H9 (cell line): ENCODE results near the gene TEK. TPM values are rescaled to one million over a fixed set of nuclear protein-coding genes. Genes with fewer than 3 reads are reported as not detected.

Source experiments
- DNase-seq: peaks from one replicate; pipeline ENCODE4 v3.0.0-alpha.2; 2017
- H2AFZ ChIP-seq: one replicate; pipeline ENCODE4 v1.6.1; 2013; ENCODE audit warnings: mild to moderate bottlenecking, low read length, control low read depth, moderate library complexity
- H2AK5ac ChIP-seq: 2 replicates; pipeline ENCODE4 v1.6.1; 2013; ENCODE audit warnings: low read length, control low read depth, mixed read lengths; ENCODE audit not compliant: insufficient read length
- H2BK120ac ChIP-seq: one replicate; pipeline ENCODE4 v1.6.1; 2013; ENCODE audit warnings: low read depth, mild to moderate bottlenecking, low read length, control low read depth, inconsistent platforms; ENCODE audit not compliant: poor library complexity, severe bottlenecking
- H2BK12ac ChIP-seq: 2 replicates; pipeline ENCODE4 v1.6.1; 2013; ENCODE audit warnings: low read length, control low read depth, mixed read lengths, low read depth; ENCODE audit not compliant: insufficient read length
- H2BK15ac ChIP-seq: 2 replicates; pipeline ENCODE4 v1.6.1; 2013; ENCODE audit warnings: low read depth, low read length, control low read depth
- H2BK20ac ChIP-seq: one replicate; pipeline ENCODE4 v1.6.1; 2013; ENCODE audit warnings: low read depth, mild to moderate bottlenecking, low read length, control low read depth, inconsistent platforms; ENCODE audit not compliant: poor library complexity, severe bottlenecking
- H2BK5ac ChIP-seq: 2 replicates; pipeline ENCODE4 v1.6.1; 2013; ENCODE audit warnings: low read length, control low read depth, mixed read lengths; ENCODE audit not compliant: insufficient read length
- H3K14ac ChIP-seq: 2 replicates; pipeline ENCODE4 v1.6.1; 2013; ENCODE audit warnings: low read length, control low read depth; ENCODE audit not compliant: insufficient read depth
- H3K18ac ChIP-seq: 2 replicates; pipeline ENCODE4 v1.6.1; 2013; ENCODE audit warnings: low read depth, mild to moderate bottlenecking, mixed read lengths, low read length, control low read depth; ENCODE audit not compliant: insufficient read length
- H3K23ac ChIP-seq: 2 replicates; pipeline ENCODE4 v1.6.1; 2013; ENCODE audit warnings: low read length, control low read depth, mixed read lengths, low read depth; ENCODE audit not compliant: insufficient read length
- H3K23me2 ChIP-seq: 2 replicates; pipeline ENCODE4 v1.6.1; 2013; ENCODE audit warnings: low read depth, mild to moderate bottlenecking, mixed read lengths, low read length, control low read depth; ENCODE audit not compliant: insufficient read length, poor library complexity, severe bottlenecking
- H3K27ac ChIP-seq: 2 replicates; pipeline ENCODE4 v1.5.1; 2013; ENCODE audit warnings: low read length, control low read depth, mixed read lengths, low read depth; ENCODE audit not compliant: insufficient read length
- H3K27me3 ChIP-seq: 2 replicates; pipeline ENCODE4 v1.6.1; 2013; ENCODE audit warnings: low read length, control low read depth, inconsistent platforms; ENCODE audit not compliant: insufficient read depth
- H3K4ac ChIP-seq: 2 replicates; pipeline ENCODE4 v1.6.1; 2013; ENCODE audit warnings: low read depth, mild to moderate bottlenecking, control low read depth, inconsistent platforms, low read length, moderate library complexity
- H3K4me1 ChIP-seq: 2 replicates; pipeline ENCODE4 v1.6.1; 2013; ENCODE audit warnings: low read length, control low read depth, inconsistent platforms; ENCODE audit not compliant: insufficient read depth
- H3K4me2 ChIP-seq: 2 replicates; pipeline ENCODE4 v1.6.1; 2013; ENCODE audit warnings: low read length, control low read depth, mixed read lengths; ENCODE audit not compliant: insufficient read length, insufficient read depth
- H3K56ac ChIP-seq: 2 replicates; pipeline ENCODE4 v1.6.1; 2013; ENCODE audit warnings: low read depth, mild to moderate bottlenecking, mixed read lengths, low read length, control low read depth; ENCODE audit not compliant: insufficient read length
- H3K79me1 ChIP-seq: 2 replicates; pipeline ENCODE4 v1.6.1; 2013; ENCODE audit warnings: low read depth, mild to moderate bottlenecking, moderate library complexity, low read length, control low read depth, inconsistent platforms; ENCODE audit not compliant: insufficient read depth, poor library complexity, severe bottlenecking
- H3K79me2 ChIP-seq: 2 replicates; pipeline ENCODE4 v1.6.1; 2013; ENCODE audit warnings: low read length, control low read depth, inconsistent platforms; ENCODE audit not compliant: insufficient read depth
- H3K9ac ChIP-seq: 2 replicates; pipeline ENCODE4 v1.6.1; 2013; ENCODE audit warnings: low read length, control low read depth, mixed read lengths; ENCODE audit not compliant: insufficient read length; ENCODE audit errors: extremely low read depth
- H3K9me3 ChIP-seq: one replicate; pipeline ENCODE4 v1.6.1; 2013; ENCODE audit warnings: low read depth, low read length, inconsistent platforms; ENCODE audit not compliant: control insufficient read depth
- H3T11ph ChIP-seq: one replicate; pipeline ENCODE4 v1.6.1; 2013; ENCODE audit warnings: mild to moderate bottlenecking, low read length, control low read depth, inconsistent platforms
- H4K20me1 ChIP-seq: one replicate; pipeline ENCODE4 v1.6.1; 2013; ENCODE audit not compliant: control insufficient read depth, insufficient read length, insufficient read depth
- H4K5ac ChIP-seq: 2 replicates; pipeline ENCODE4 v1.6.1; 2013; ENCODE audit warnings: low read depth, mild to moderate bottlenecking, mixed read lengths, low read length, control low read depth; ENCODE audit not compliant: insufficient read length
- H4K8ac ChIP-seq: replicated peaks from 2 replicates; pipeline ENCODE4 v1.6.1; 2013; ENCODE audit warnings: low read length, control low read depth, mixed read lengths, low read depth; ENCODE audit not compliant: insufficient read length
- H4K91ac ChIP-seq: 2 replicates; pipeline ENCODE4 v1.6.1; 2013; ENCODE audit warnings: low read depth, mild to moderate bottlenecking, moderate library complexity, mixed read lengths, low read length, control low read depth; ENCODE audit not compliant: insufficient read length
- H3K27ac Mint-ChIP-seq, 3 experiments: 2 replicates in 2 of 3; 3 replicates in 1 of 3; pipeline ENCODE4 v1.8.0; 2020 to 2021; ENCODE audit warnings: mixed read lengths in 3 of 3, mild to moderate bottlenecking in 1 of 3, moderate library complexity in 1 of 3
- H3K27me3 Mint-ChIP-seq: 2 replicates; pipeline ENCODE4 v1.8.0; 2021; ENCODE audit warnings: low read depth, mild to moderate bottlenecking, moderate library complexity, mixed read lengths
- H3K36me3 Mint-ChIP-seq, 3 experiments: 2 replicates in 2 of 3; 3 replicates in 1 of 3; pipeline ENCODE4 v1.8.0; 2020 to 2021; ENCODE audit warnings: low read depth in 3 of 3, mixed read lengths in 3 of 3; ENCODE audit not compliant: insufficient read depth in 1 of 3
- H3K4me1 Mint-ChIP-seq, 2 experiments: 2 replicates each; pipeline ENCODE4 v1.8.0; 2020; ENCODE audit warnings: mixed read lengths in 2 of 2
- H3K4me3 Mint-ChIP-seq, 2 experiments: 2 replicates in 1 of 2; 3 replicates in 1 of 2; pipeline ENCODE4 v1.8.0; 2020 to 2021; ENCODE audit warnings: mild to moderate bottlenecking in 2 of 2, mixed read lengths in 2 of 2, moderate library complexity in 1 of 2
- H3K9me3 Mint-ChIP-seq, 2 experiments: 2 replicates in 1 of 2; 3 replicates in 1 of 2; pipeline ENCODE4 v1.8.0; 2020; ENCODE audit warnings: mild to moderate bottlenecking in 2 of 2, mixed read lengths in 2 of 2, moderate library complexity in 1 of 2
- CTCF ChIP-seq: fragments of 200-600 bp; sonication (generic); conservative IDR thresholded peaks from 3 replicates; pipeline ENCODE4 v1.8.0; 2021; ENCODE audit warnings: antibody characterized with exemption, mild to moderate bottlenecking
- WGBS: extraction: QIAGEN DNeasy Blood & Tissue Kit; methylation state at CpG from one replicate; pipeline ENCODE4 v1.1.7; 2013; ENCODE audit warnings: missing lambda C conversion rate, low lambda C conversion rate, mixed read lengths; ENCODE audit not compliant: insufficient read length; ENCODE audit errors: extremely low coverage; 5-methylcytosine and 5-hydroxymethylcytosine counted together
- total RNA-seq: library from RNA; stranded (reverse); gene quantifications from 2 replicates; pipeline ENCODE4 v1.2.1, GENCODE V29; 2021

Gene TEK
- total RNA-seq, 1 experiment from 2014 or later: 1.8 TPM

GRCh38 chr9:27125030-27125429, 16.0 kb downstream of the TEK start:
- Histone ChIP-seq H2BK120ac (no peak overlapping the region), H3K4me2 (no peak overlapping the region), H2BK20ac (no peak overlapping the region), H3K79me1 (no peaks in the 10 kb centered on the region), H2BK12ac (no peak overlapping the region), H2BK15ac (no peak overlapping the region), H3K23ac (no peak overlapping the region), H3K23me2 (no peaks in the 10 kb centered on the region), H3T11ph (no peak overlapping the region), H3K18ac (no peak overlapping the region), H3K14ac (no peak overlapping the region), H3K27ac (no peak overlapping the region), H4K8ac (no peak overlapping the region), H4K91ac (no peak overlapping the region), H3K79me2 (no peaks in the 10 kb centered on the region), H3K27me3 (no peaks in the 10 kb centered on the region), H2BK5ac (no peak overlapping the region), H3K4me1 (peaks cover 3% of the 10 kb centered on the region; the same call in 1 of the 2 replicates), H3K9ac (no peak overlapping the region), H4K20me1 (no peaks in the 10 kb centered on the region), H2AFZ (no peak overlapping the region), H2AK5ac (no peak overlapping the region), H3K56ac (no peak overlapping the region), H3K4ac (no peak overlapping the region), H4K5ac (no peak overlapping the region), H3K9me3 (no peaks in the 10 kb centered on the region)
- no peak for DNase-seq
- H3K9me3 Mint-ChIP-seq: no peaks in the 10 kb centered on the region
- no peaks in the 10 kb centered on the region for H3K27me3 Mint-ChIP-seq
- H3K4me3 Mint-ChIP-seq: no peak overlapping the region
- TF ChIP-seq CTCF: no peak
- peaks cover 11 to 23% of the 10 kb centered on the region in 2 experiments for H3K4me1 Mint-ChIP-seq
- no peaks in the 10 kb centered on the region for H3K36me3 Mint-ChIP-seq
- no CpG with 5 or more reads among the region's 4 CpGs for WGBS
- no peak overlapping the region for H3K27ac Mint-ChIP-seq
